HepG2 (cell line): ENCODE results near the gene OR52W1. TPM values are rescaled to one million over a fixed set of nuclear protein-coding genes. Genes with fewer than 3 reads are reported as not detected.

Experiments used
- ATAC-seq: fragments of 200-7000 bp; cut with Tn5 transposase; 3 replicates; pipeline ENCODE4 v1.9.1; 2020; ENCODE audit warnings: mild to moderate bottlenecking, moderate library complexity
- BruUV-seq: library from RNA; stranded (reverse); fragments of 400-500 nt; replicated peaks from 2 replicates; lab custom pipeline; 2021; lab: Mats Ljungman, UMichigan
- CTCF ChIA-PET: fragments of 300-600 bp; formaldehyde crosslinking; extraction: SDS; loops from one replicate; lab custom pipeline; 2021; ENCODE audit warnings: low total read pairs, inconsistent platforms, low intra/inter-chr PET ratio; lab: Yijun Ruan, JAX
- POLR2A ChIA-PET: fragments of 350-600 bp; sonication (Branson Sonifier 250); formaldehyde crosslinking; loops from one replicate; lab custom pipeline; 2020; ENCODE audit warnings: antibody characterized with exemption, inconsistent platforms; lab: Yijun Ruan, JAX
- DNase-seq: peaks from one replicate; pipeline ENCODE4 v3.0.0-alpha.2; 2015; ENCODE audit warnings: low spot score
- FAIRE-seq: peaks from 3 replicates; lab custom pipeline; 2011; peaks lifted over from hg19 to GRCh38; lab: Jason Lieb, UNC
- H2AFZ ChIP-seq: one replicate; pipeline ENCODE4 v1.6.1; 2011; ENCODE audit warnings: low read length, inconsistent platforms
- H3K27ac ChIP-seq: fragments of 300-600 bp; 3 replicates; pipeline ENCODE4 v1.8.0; 2011; ENCODE audit warnings: mixed run types, mild to moderate bottlenecking, mixed read lengths, low read length, inconsistent platforms; ENCODE audit not compliant: insufficient read depth; ENCODE audit errors: extremely low read length
- H3K27me3 ChIP-seq, 2 experiments: fragments of 200-600 bp in 1 of 2; 2 replicates in 1 of 2; 3 replicates in 1 of 2; pipeline versions ENCODE4 v1.6.0 to v1.8.0; 2011; ENCODE audit warnings: low read length in 2 of 2, mild to moderate bottlenecking in 2 of 2, moderate library complexity in 2 of 2, inconsistent platforms in 1 of 2; ENCODE audit not compliant: insufficient read depth in 2 of 2, control insufficient read depth in 1 of 2
- H3K36me3 ChIP-seq, 2 experiments: fragments of 200-600 bp in 1 of 2; replicated peaks in 1 of 2; 2 replicates in 1 of 2; 3 replicates in 1 of 2; pipeline versions ENCODE4 v1.5.1 to v1.8.0; 2011; ENCODE audit warnings: low read length in 2 of 2, inconsistent platforms in 1 of 2; ENCODE audit not compliant: insufficient read depth in 2 of 2, control insufficient read depth in 1 of 2
- H3K4me1 ChIP-seq: 2 replicates; pipeline ENCODE4 v1.5.1; 2012; ENCODE audit warnings: low read length, inconsistent platforms; ENCODE audit not compliant: insufficient read depth
- H3K4me2 ChIP-seq: 2 replicates; pipeline ENCODE4 v1.6.0; 2011; ENCODE audit warnings: low read depth, low read length, inconsistent platforms
- H3K4me3 ChIP-seq, 3 experiments: fragments of 200-600 bp in 1 of 3; sonication (generic), shearing (Covaris generic) in 1 of 3; replicated peaks in 1 of 3; 2 replicates each; pipeline ENCODE4 v1.5.1; 2011 to 2016; ENCODE audit warnings: low read length in 3 of 3, inconsistent platforms in 2 of 3, low read depth in 2 of 3, mild to moderate bottlenecking in 2 of 3, control low read depth in 1 of 3, mixed read lengths in 1 of 3; ENCODE audit not compliant: insufficient read depth in 1 of 3
- H3K79me2 ChIP-seq: one replicate; pipeline ENCODE4 v1.6.1; 2011; ENCODE audit warnings: low read length, inconsistent platforms; ENCODE audit not compliant: insufficient read depth
- H3K9ac ChIP-seq: 2 replicates; pipeline ENCODE4 v1.6.0; 2011; ENCODE audit warnings: mild to moderate bottlenecking, low read depth, low read length, inconsistent platforms; ENCODE audit not compliant: insufficient read depth
- H3K9me3 ChIP-seq: 2 replicates; pipeline ENCODE4 v1.5.1; 2012; ENCODE audit warnings: mild to moderate bottlenecking, low read length
- H4K20me1 ChIP-seq: 2 replicates; pipeline ENCODE4 v1.6.0; 2011; ENCODE audit warnings: inconsistent platforms, mild to moderate bottlenecking, low read length, moderate library complexity; ENCODE audit not compliant: insufficient read depth
- DZIP1 ChIP-seq: sonication (generic); formaldehyde crosslinking; IDR thresholded peaks from 2 replicates; pipeline ENCODE4 v1.5.0; 2020; ENCODE audit warnings: mild to moderate bottlenecking, missing genetic modification reagents
- EZH2 ChIP-seq: conservative IDR thresholded peaks from 2 replicates; pipeline ENCODE4 v1.6.1; 2012; ENCODE audit warnings: mild to moderate bottlenecking, low read depth, low read length, moderate library complexity
- FOXC1 ChIP-seq: sonication (generic); formaldehyde crosslinking; IDR thresholded peaks from 2 replicates; pipeline ENCODE4 v1.8.0; 2022; ENCODE audit warnings: mild to moderate bottlenecking, missing genetic modification reagents, borderline replicate concordance
- GTF3A ChIP-seq: sonication (generic); formaldehyde crosslinking; conservative IDR thresholded peaks from 2 replicates; pipeline ENCODE4 v1.4.0; 2020; ENCODE audit warnings: mild to moderate bottlenecking, missing genetic modification reagents
- JARID2 ChIP-seq: sonication (generic); formaldehyde crosslinking; IDR thresholded peaks from 2 replicates; pipeline ENCODE4 v1.8.1; 2023; ENCODE audit warnings: missing genetic modification reagents, inconsistent platforms; ENCODE audit not compliant: insufficient replicate concordance
- KAT8 ChIP-seq: IDR thresholded peaks from 2 replicates; pipeline ENCODE4 v1.6.1; 2016; ENCODE audit warnings: missing genetic modification reagents, missing compliant biosample characterization
- MNT ChIP-seq: fragments of 450-650 bp; IDR thresholded peaks from 2 replicates; pipeline ENCODE4 v1.6.1; 2016
- MTF1 ChIP-seq: sonication (generic); formaldehyde crosslinking; IDR thresholded peaks from 2 replicates; pipeline ENCODE4 v1.5.0; 2020; ENCODE audit warnings: missing genetic modification reagents
- MYC ChIP-seq: sonication (generic); formaldehyde crosslinking; IDR thresholded peaks from 2 replicates; pipeline ENCODE4 v1.9.0; 2021; ENCODE audit warnings: missing genetic modification reagents, borderline replicate concordance
- MYPOP ChIP-seq: sonication (generic); formaldehyde crosslinking; IDR thresholded peaks from 2 replicates; pipeline ENCODE4 v1.8.1; 2023; ENCODE audit warnings: mild to moderate bottlenecking, moderate library complexity, missing genetic modification reagents
- NR1H2 ChIP-seq: sonication (generic); formaldehyde crosslinking; IDR thresholded peaks from 2 replicates; pipeline ENCODE4 v1.8.1; 2022; ENCODE audit warnings: low read depth, missing genetic modification reagents, borderline replicate concordance
- ONECUT2 ChIP-seq: sonication (generic); formaldehyde crosslinking; IDR thresholded peaks from 2 replicates; pipeline ENCODE4 v1.4.0; 2020; ENCODE audit warnings: missing genetic modification reagents
- SMC3 ChIP-seq: IDR thresholded peaks from 2 replicates; pipeline ENCODE4 v1.6.1; 2011; ENCODE audit warnings: low read length, improper control_type of control experiment
- TIGD3 ChIP-seq: sonication (generic); formaldehyde crosslinking; IDR thresholded peaks from 2 replicates; pipeline ENCODE4 v1.5.1; 2020; ENCODE audit warnings: mild to moderate bottlenecking, missing genetic modification reagents, borderline replicate concordance
- ZBTB7B ChIP-seq: sonication (generic); formaldehyde crosslinking; IDR thresholded peaks from 2 replicates; pipeline ENCODE4 v1.4.0; 2020; ENCODE audit warnings: missing genetic modification reagents
- ZNF30 ChIP-seq: sonication (generic); formaldehyde crosslinking; IDR thresholded peaks from 2 replicates; pipeline ENCODE4 v1.5.0; 2020; ENCODE audit warnings: mild to moderate bottlenecking, missing genetic modification reagents
- ZNF317 ChIP-seq: sonication (generic); formaldehyde crosslinking; IDR thresholded peaks from 2 replicates; pipeline ENCODE4 v1.5.0; 2020; ENCODE audit warnings: mild to moderate bottlenecking, missing genetic modification reagents
- ZNF354B ChIP-seq: sonication (generic); formaldehyde crosslinking; IDR thresholded peaks from 2 replicates; pipeline ENCODE4 v1.8.0; 2022; ENCODE audit warnings: mild to moderate bottlenecking, missing genetic modification reagents
- ZNF496 ChIP-seq: sonication (generic); formaldehyde crosslinking; IDR thresholded peaks from 2 replicates; pipeline ENCODE4 v1.8.1; 2023; ENCODE audit warnings: mild to moderate bottlenecking, moderate library complexity, missing genetic modification reagents; ENCODE audit not compliant: insufficient replicate concordance
- ZNF737 ChIP-seq: sonication (generic); formaldehyde crosslinking; IDR thresholded peaks from 2 replicates; pipeline ENCODE4 v1.5.0; 2020; ENCODE audit warnings: missing genetic modification reagents, mild to moderate bottlenecking, borderline replicate concordance
- WGBS: methylation state at CpG from one replicate; pipeline ENCODE4 v1.1.6; 2017; ENCODE audit warnings: low lambda C conversion rate; 5-methylcytosine and 5-hydroxymethylcytosine counted together
- in situ Hi-C: cut with HindIII; loops from 2 replicates; pipeline ENCODE4 v1.10.0; 2017; ENCODE audit warnings: low pct_unique_long_range_greater_than_20kb; ENCODE audit not compliant: extremely low pct_ligation_motif_present
- intact Hi-C: fragments of 100-400 bp; cut with micrococcal nuclease; formaldehyde crosslinking; loops from one replicate; pipeline ENCODE4 v1.10.0; 2022; ENCODE audit not compliant: unreplicated experiment
- polyA plus RNA-seq, 8 experiments: library from polyadenylated mRNA; depleted of rRNA in 3 of 8; stranded (reverse) in 7 of 8; unstranded in 1 of 8; fragments of >200 nt; fragmentation: Illumina TruSeq in 4 of 8; extraction: Trizol in 4 of 8; gene quantifications; 2 replicates each; pipeline versions ENCODE4 v1.2.1 to v1.2.3, GENCODE V29; 2011 to 2016; ENCODE audit warnings: low read depth in 4 of 8, missing spikeins in 1 of 8, mixed read lengths in 1 of 8; ENCODE audit not compliant: insufficient read depth in 1 of 8
- total RNA-seq, 5 experiments: library from RNA; depleted of rRNA; stranded (reverse); fragments of >200 nt; fragmentation: Illumina TruSeq; extraction: Trizol; gene quantifications; 2 replicates each; pipeline ENCODE4 v1.2.3, GENCODE V29; 2016; ENCODE audit warnings: low read depth in 1 of 5

Gene OR52W1
- total and polyA plus RNA-seq, 2 of the 13 experiments (the other 11 are each of a cell fraction or from before 2014, with no cell fraction given): not detected

GRCh38 chr11:6175440-6175839, 23.6 kb upstream of the OR52W1 start:
- H2AFZ ChIP-seq: no peak overlapping the region
- no TSS peak for BruUV-seq
- no peak overlapping the region for H3K4me3 ChIP-seq
- H3K4me2 ChIP-seq: no peak overlapping the region
- H3K27me3 ChIP-seq: no peaks in the 10 kb centered on the region; a peak in 1 of 5 replicates
- H3K9me3 ChIP-seq: no peaks in the 10 kb centered on the region
- WGBS: 2% methylated on average over 2 of the region's 2 CpGs
- ATAC-seq (no peak), DNase-seq (no peak), FAIRE-seq (no peak)
- H3K4me1 ChIP-seq: no peaks in the 10 kb centered on the region
- ChIA-PET CTCF (no interaction called here), POLR2A (no interaction called here)
- H3K27ac ChIP-seq: no peak overlapping the region
- no peak overlapping the region for H3K9ac ChIP-seq
- in situ Hi-C loops: no loop called here
- intact Hi-C loops: no loop called here
- H3K36me3 ChIP-seq: no peaks in the 10 kb centered on the region
- no peaks in the 10 kb centered on the region for H3K79me2 ChIP-seq
- H4K20me1 ChIP-seq: no peaks in the 10 kb centered on the region
- TF ChIP-seq MNT (no peak), ZNF30 (CRISPR knock-in tag) (no peak), TIGD3 (CRISPR knock-in tag) (no peak), ZNF737 (CRISPR knock-in tag) (no peak), KAT8 (CRISPR knock-in tag) (no peak), ZNF496 (CRISPR knock-in tag) (no peak), MYC (no peak), ZBTB7B (CRISPR knock-in tag) (no peak), JARID2 (CRISPR knock-in tag) (no peak), EZH2 (no peak), ONECUT2 (CRISPR knock-in tag) (no peak), ZNF317 (CRISPR knock-in tag) (no peak), FOXC1 (CRISPR knock-in tag) (no peak), ZNF354B (CRISPR knock-in tag) (no peak), SMC3 (no peak), DZIP1 (no peak), GTF3A (CRISPR knock-in tag) (no peak), NR1H2 (CRISPR knock-in tag) (no peak), MTF1 (CRISPR knock-in tag) (no peak), MYPOP (CRISPR knock-in tag) (no peak)
- TF ChIP-seq, all 625 proteins: peak for 0
